Transverse colon (tissue), 3 donors: ENCODE data around the gene RNLS.

Experiments used
- CTCF ChIP-seq, 5 experiments: fragments of 200-600 bp in 3 of 5; fragments of 450-650 bp in 2 of 5; sonication (generic) in 3 of 5; IDR thresholded peaks; 1 replicate in 2 of 5; 2 replicates in 3 of 5; pipeline ENCODE4 v1.5.1; 2016 to 2017; ENCODE audit warnings: antibody characterized with exemption in 5 of 5, inconsistent platforms in 3 of 5, mild to moderate bottlenecking in 2 of 5, moderate library complexity in 1 of 5
- EP300 ChIP-seq: sonication (generic); formaldehyde crosslinking; IDR thresholded peaks from one replicate; pipeline ENCODE4 v1.6.1; 2017; ENCODE audit warnings: antibody characterized with exemption, low read depth

- TF ChIP-seq EP300 (no peak), CTCF (IDR thresholded peaks at IDR 0.05) (no peak)
Observed at GRCh38 chr10:88437411-88437810, 145.7 kb downstream of the RNLS start.
